GM21737 (cell line): ENCODE results near the gene CDRT15.
"Not testable (repeated sequence)": the region's sequence is repeated elsewhere in the genome, so short reads cannot be mapped to it uniquely, and the experiment has no call there.

Source experiments
- ATAC-seq: cut with Tn5 transposase; IDR thresholded peaks from one replicate; pipeline ENCODE4 v1.9.1; 2021; ENCODE audit warnings: mild to moderate bottlenecking, moderate library complexity; ENCODE audit not compliant: unreplicated experiment

Gene CDRT15

DNA sequence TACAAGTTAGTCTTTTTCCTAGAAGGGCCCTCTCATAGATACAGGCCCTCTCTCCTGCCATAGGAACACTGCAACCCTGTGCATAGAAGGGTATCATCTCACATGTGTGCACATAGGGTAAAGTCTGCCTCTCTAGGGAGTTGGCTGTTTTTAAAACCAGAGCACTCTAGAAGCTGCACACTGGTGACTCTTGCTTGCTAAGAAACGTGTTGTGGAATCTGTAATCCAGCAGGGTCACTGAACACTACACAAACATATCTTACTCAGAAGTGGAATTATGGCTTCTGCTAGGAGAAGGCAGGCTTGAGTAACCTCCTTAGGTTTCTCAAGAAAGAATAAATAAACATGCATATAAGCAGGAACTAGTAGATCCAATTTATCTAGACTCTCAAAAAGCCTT, 45.9 kb downstream of the CDRT15 start:
- ATAC-seq: not testable (repeated sequence)

DNA sequence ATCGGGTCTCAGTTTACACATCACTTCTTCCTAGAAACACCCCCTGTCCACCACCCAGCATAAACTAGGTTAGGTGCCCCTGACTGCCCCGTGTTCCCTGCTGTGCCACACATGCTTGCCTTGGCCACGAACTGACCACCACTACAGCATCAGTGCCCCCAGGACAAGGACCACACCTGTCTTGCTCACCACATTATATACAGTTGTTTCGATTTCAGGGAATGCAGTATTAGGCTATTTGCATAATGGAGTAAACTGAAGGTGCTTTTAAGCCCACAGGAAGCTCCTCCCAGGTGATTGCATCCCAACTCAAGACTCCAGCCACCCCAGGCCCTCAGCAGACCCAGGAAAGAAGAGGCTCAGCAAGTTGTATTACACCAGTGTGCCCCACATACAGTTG, 50.2 kb downstream of the CDRT15 start:
- not testable (repeated sequence) for ATAC-seq
